HEK293T (cell line): Measurements from ENCODE around the gene ADAM23.

ENCODE experiments used
- CTCF ChIA-PET: fragments of 350-600 bp; formaldehyde crosslinking; extraction: SDS; loops from one replicate; lab custom pipeline; 2021; ENCODE audit warnings: antibody characterized with exemption, inconsistent platforms; lab: Yijun Ruan, JAX
- POLR2A ChIA-PET: fragments of 350-600 bp; formaldehyde crosslinking; extraction: SDS; loops from one replicate; lab custom pipeline; 2020; ENCODE audit warnings: antibody characterized with exemption, inconsistent platforms; lab: Yijun Ruan, JAX
- DNase-seq: peaks from one replicate; pipeline ENCODE4 v3.0.0; 2012; ENCODE audit warnings: mixed read lengths; ENCODE audit errors: extremely low spot score
- ARNT ChIP-seq: fragments of 450-650 bp; IDR thresholded peaks from 2 replicates; pipeline ENCODE4 v1.6.1; 2017; ENCODE audit warnings: mild to moderate bottlenecking
- BHLHE40 ChIP-seq: fragments of 450-650 bp; IDR thresholded peaks from 2 replicates; pipeline ENCODE4 v1.6.1; 2016; ENCODE audit warnings: mild to moderate bottlenecking, moderate library complexity, borderline replicate concordance
- CTBP1 ChIP-seq: fragments of 450-650 bp; IDR thresholded peaks from 2 replicates; pipeline ENCODE4 v1.6.1; 2016; ENCODE audit warnings: borderline replicate concordance
- ELF4 ChIP-seq: fragments of 450-650 bp; IDR thresholded peaks from 2 replicates; pipeline ENCODE4 v1.6.1; 2017; ENCODE audit warnings: antibody characterized with exemption
- FOXA1 ChIP-seq: fragments of 450-650 bp; IDR thresholded peaks from 2 replicates; pipeline ENCODE4 v1.6.1; 2016; ENCODE audit warnings: mild to moderate bottlenecking
- FOXK2 ChIP-seq: fragments of 450-650 bp; IDR thresholded peaks from 2 replicates; pipeline ENCODE4 v1.6.1; 2016; ENCODE audit warnings: mild to moderate bottlenecking
- FOXM1 ChIP-seq: fragments of 450-650 bp; IDR thresholded peaks from 2 replicates; pipeline ENCODE4 v1.6.1; 2017; ENCODE audit warnings: mild to moderate bottlenecking, borderline replicate concordance
- HDGF ChIP-seq: fragments of 450-650 bp; IDR thresholded peaks from 2 replicates; pipeline ENCODE4 v1.6.1; 2017; ENCODE audit warnings: antibody characterized with exemption, borderline replicate concordance
- L3MBTL2 ChIP-seq: fragments of 450-650 bp; conservative IDR thresholded peaks from 2 replicates; pipeline ENCODE4 v1.6.1; 2016; ENCODE audit warnings: mild to moderate bottlenecking
- LEF1 ChIP-seq: fragments of 450-650 bp; IDR thresholded peaks from 2 replicates; pipeline ENCODE4 v1.6.1; 2017; ENCODE audit warnings: mild to moderate bottlenecking, borderline replicate concordance
- NFRKB ChIP-seq: fragments of 450-650 bp; IDR thresholded peaks from 2 replicates; pipeline ENCODE4 v1.6.1; 2016; ENCODE audit warnings: mild to moderate bottlenecking, moderate library complexity
- SP1 ChIP-seq: fragments of 450-650 bp; IDR thresholded peaks from 2 replicates; pipeline ENCODE4 v1.6.1; 2017
- SUZ12 ChIP-seq: fragments of 450-650 bp; IDR thresholded peaks from 2 replicates; pipeline ENCODE4 v1.6.1; 2016; ENCODE audit warnings: mild to moderate bottlenecking
- TARDBP ChIP-seq: fragments of 450-650 bp; IDR thresholded peaks from 2 replicates; pipeline ENCODE4 v1.6.1; 2016
- ZNF384 ChIP-seq: fragments of 450-650 bp; IDR thresholded peaks from 2 replicates; pipeline ENCODE4 v1.6.1; 2016
- TF ChIP-seq, protein P1 (sequence below): fragments of 450-650 bp; IDR thresholded peaks from 2 replicates; pipeline ENCODE4 v1.6.1; 2016

The ADAM23 gene

GRCh38 chr2:206639636-206640035, 196.3 kb downstream of the ADAM23 start:
- ChIA-PET CTCF (no interaction called here), POLR2A (no interaction called here)

DNA sequence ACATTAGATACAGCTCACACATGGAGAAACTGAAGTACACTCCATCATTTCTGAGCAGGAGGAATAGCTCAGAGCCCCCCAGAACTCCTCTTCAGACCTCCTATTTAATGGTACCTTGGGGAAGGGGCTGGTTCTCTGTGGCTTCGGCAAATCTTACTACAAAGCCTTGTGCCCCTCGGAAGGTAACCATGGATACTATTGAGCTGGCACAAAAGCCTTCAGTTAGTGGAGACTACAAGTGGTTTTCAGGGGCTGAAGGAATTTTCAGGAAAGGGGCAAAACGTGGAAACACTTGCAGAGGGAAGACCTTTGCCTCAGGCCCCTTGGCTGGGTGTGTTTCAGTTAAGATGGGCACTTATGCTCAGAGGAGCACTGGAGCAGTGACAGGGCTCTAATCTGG, 197.9 kb downstream of the ADAM23 start:
- CTCF ChIA-PET = no interaction called here
- DNase-seq = no peak
- POLR2A ChIA-PET = no interaction called here
- TF ChIP-seq BHLHE40 = no peak
- TF ChIP-seq L3MBTL2 = no peak
- TF ChIP-seq FOXM1 = no peak
- no peak for TF ChIP-seq ELF4
- TF ChIP-seq ARNT = no peak
- no peak for TF ChIP-seq LEF1
- TF ChIP-seq FOXA1 = no peak
- TF ChIP-seq SP1 = no peak
- no peak for TF ChIP-seq FOXK2
- no peak for TF ChIP-seq ZNF384
- no peak for TF ChIP-seq TARDBP
- no peak for TF ChIP-seq HDGF
- TF ChIP-seq, protein P1, sequence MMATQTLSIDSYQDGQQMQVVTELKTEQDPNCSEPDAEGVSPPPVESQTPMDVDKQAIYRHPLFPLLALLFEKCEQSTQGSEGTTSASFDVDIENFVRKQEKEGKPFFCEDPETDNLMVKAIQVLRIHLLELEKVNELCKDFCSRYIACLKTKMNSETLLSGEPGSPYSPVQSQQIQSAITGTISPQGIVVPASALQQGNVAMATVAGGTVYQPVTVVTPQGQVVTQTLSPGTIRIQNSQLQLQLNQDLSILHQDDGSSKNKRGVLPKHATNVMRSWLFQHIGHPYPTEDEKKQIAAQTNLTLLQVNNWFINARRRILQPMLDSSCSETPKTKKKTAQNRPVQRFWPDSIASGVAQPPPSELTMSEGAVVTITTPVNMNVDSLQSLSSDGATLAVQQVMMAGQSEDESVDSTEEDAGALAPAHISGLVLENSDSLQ = no peak
- TF ChIP-seq SUZ12 = no peak
- TF ChIP-seq CTBP1 = no peak
- TF ChIP-seq NFRKB = no peak

More at GRCh38 chr2:206639636-206640035, 196.3 kb downstream of the ADAM23 start:
- no peak for DNase-seq
- TF ChIP-seq ZNF384 = no peak
- no peak for TF ChIP-seq SUZ12
- no peak for TF ChIP-seq FOXM1
- no peak for TF ChIP-seq L3MBTL2
- TF ChIP-seq LEF1 = no peak
- TF ChIP-seq TARDBP = no peak
- TF ChIP-seq FOXK2 = no peak
- no peak for TF ChIP-seq SP1
- TF ChIP-seq, protein P1 = no peak
- TF ChIP-seq HDGF = no peak
- no peak for TF ChIP-seq CTBP1
- TF ChIP-seq BHLHE40 = no peak
- no peak for TF ChIP-seq ELF4
- TF ChIP-seq FOXA1 = no peak
- no peak for TF ChIP-seq ARNT
- no peak for TF ChIP-seq NFRKB

GRCh38 chr2:206642075-206643025, 199.0 kb downstream of the ADAM23 start, which contains the start of gene FAM237A:
Gene FAM237A (plus strand): TSS chr2:206642487. CDS start chr2:206644237, 1,750 bp downstream.
- peak; percentile 50 for DNase-seq
- TF ChIP-seq SUZ12 = no peak
- no peak for TF ChIP-seq HDGF
- no peak for TF ChIP-seq TARDBP
- TF ChIP-seq ARNT = no peak
- no peak for TF ChIP-seq FOXA1
- no peak for TF ChIP-seq FOXK2
- TF ChIP-seq BHLHE40 = no peak
- TF ChIP-seq CTBP1 = no peak
- no peak for TF ChIP-seq ZNF384
- TF ChIP-seq, protein P1 = no peak
- TF ChIP-seq ELF4 = no peak
- POLR2A ChIA-PET = no interaction called here
- CTCF ChIA-PET = no interaction called here

DNA sequence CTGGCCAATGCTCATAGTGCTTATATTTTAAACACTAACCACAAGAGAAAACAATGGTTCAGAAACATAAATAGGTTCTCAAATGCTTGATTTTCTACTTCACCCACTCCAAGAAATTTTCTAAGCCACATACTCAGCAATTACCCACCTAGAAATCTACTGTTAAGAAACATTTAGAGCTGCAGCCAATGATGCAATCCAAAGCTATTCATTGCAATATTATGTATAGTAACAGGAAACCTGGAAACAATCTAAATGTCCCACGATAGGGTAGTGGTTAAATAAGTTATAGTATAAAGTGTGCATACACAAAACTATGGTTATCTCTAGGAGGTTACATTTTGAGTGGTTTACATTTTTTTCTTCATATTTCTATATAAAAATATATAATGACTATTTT, 204.7 kb downstream of the ADAM23 start:
- no peak for DNase-seq
- ChIA-PET CTCF (interaction anchor here (0.8 kb wide), 1 partner anchor 610 kb away, joined by 3 read pairs; no protein-coding TSS in a partner anchor), POLR2A (no interaction called here)
- TF ChIP-seq LEF1 (no peak), SUZ12 (no peak)

DNA sequence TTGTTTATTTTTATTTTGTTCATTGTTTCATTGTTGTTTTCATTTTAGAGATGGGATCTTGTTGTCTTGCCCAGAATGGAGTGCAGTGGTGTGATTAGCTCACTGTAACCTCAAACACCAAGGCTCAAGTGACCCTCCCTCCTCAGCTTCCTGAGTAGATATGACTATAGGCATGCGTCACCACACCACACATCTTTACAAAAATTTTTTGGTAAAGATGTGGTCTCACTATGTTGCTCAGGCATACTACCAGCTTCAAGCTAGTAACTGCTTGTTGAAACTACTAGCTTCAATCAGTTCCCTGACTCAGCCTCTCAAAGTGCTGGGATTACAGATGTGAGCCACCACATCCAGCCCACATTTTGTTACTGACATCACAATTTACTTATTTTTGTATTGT, 213.8 kb downstream of the ADAM23 start:
- TF ChIP-seq ARNT (no peak), SP1 (no peak), L3MBTL2 (no peak), ELF4 (no peak), SUZ12 (no peak), HDGF (no peak), LEF1 (no peak), CTBP1 (no peak), TARDBP (no peak), ZNF384 (no peak), FOXM1 (no peak), FOXA1 (no peak), NFRKB (no peak)
- TF ChIP-seq, protein P1 = no peak
- no peak for DNase-seq
- ChIA-PET CTCF (no interaction called here), POLR2A (no interaction called here)
